Measurements from ENCODE around the gene TNFRSF17.

TNFRSF17 gene

DNA sequence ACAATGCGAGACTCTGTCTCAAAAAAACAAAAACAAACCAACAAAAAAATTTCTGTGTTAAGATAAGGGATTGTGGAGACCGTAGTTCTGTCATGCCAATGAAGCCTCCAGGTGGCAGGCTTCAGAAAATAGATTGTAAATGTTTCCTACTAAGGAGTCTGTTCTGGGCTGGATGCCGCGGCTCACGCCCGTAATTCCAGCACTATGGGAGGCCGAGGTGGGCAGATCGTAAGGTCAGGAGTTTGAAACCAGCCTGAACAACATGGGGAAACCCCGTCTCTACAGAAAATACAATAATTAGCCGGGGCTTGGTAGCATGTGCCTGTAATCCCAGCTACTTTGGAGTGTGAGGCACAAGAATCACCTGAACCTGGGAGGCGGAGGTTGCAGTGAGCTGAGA is 7.1 kb downstream of the TNFRSF17 start:
- DNase-seq, result no peak

DNA sequence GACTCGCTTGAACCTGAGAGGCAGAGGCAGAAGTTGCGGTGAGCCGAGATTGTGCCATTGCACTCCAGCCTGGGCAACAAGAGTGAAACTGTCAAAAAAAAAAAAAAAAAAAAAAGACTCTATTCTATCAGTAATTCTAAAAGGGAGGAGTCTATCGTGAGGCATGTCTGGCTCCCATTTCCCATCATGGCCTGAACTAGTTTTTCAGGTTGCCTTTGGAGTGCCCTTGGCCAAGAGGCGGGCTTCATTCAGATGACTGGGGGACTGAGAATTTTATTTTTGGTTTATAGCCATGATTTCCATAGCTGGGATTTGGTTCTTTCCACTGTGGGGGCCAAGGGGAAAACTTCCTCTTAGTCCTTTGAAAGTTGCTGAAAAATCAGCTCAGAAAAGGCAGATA is 8.1 kb downstream of the TNFRSF17 start:
- DNase-seq, result no peak

GRCh38 chr16:11976850-11977375 is 11.9 kb downstream of the TNFRSF17 start:
- DNase-seq, result no peak

DNA sequence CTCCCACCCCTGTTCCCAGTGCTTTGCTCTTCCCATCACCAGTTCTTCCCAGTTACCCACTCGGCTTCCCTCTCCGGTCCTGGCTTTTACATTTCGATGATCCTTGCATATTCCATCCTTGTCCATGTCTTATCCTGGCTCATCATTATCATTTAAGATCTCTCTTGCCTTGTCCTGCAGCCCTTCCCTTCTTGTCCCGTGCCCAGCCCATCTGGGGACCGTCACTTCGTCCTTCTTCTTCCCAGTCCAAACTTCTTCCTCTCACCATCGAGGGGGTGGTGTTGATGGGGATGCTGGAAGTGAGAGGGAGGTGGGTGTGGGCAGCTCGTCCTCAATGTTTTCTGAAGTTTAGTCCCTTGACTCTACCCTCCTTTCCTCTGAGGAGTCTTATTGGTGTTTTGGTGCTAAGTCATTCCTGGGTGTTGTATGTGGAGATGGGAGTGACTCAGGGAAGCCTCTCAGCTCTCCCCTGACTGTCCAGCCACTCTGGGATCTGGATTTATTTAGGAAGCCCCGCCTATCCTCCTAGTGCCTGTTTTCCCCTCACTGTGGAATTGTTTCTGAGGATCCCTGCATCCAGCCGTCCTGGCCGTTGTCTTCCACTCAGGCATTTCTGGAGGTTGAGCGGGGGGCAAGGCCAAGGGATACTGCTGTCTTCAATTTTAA is 12.5 kb downstream of the TNFRSF17 start:
- DNase-seq, result no peak

DNA sequence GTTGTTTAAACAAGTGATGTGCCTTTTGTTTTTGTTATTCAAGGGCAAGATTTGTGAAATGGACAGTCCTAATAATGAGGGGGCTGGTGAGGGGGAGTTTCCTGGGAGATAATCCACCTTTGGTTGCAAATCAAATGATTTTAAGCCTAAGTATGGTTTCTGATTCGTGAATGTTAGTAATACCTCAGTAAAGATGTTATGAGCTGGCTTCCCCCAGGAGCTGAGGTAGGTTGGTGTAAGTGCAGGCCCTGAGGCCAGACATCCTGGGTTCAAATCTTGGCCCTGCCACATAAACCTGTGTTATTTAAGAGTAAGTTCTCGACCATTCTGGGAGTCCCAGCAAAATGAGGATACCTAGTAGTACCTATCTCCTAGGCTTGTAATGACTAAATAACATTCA is 13.1 kb downstream of the TNFRSF17 start:
- DNase-seq, result no peak

DNA sequence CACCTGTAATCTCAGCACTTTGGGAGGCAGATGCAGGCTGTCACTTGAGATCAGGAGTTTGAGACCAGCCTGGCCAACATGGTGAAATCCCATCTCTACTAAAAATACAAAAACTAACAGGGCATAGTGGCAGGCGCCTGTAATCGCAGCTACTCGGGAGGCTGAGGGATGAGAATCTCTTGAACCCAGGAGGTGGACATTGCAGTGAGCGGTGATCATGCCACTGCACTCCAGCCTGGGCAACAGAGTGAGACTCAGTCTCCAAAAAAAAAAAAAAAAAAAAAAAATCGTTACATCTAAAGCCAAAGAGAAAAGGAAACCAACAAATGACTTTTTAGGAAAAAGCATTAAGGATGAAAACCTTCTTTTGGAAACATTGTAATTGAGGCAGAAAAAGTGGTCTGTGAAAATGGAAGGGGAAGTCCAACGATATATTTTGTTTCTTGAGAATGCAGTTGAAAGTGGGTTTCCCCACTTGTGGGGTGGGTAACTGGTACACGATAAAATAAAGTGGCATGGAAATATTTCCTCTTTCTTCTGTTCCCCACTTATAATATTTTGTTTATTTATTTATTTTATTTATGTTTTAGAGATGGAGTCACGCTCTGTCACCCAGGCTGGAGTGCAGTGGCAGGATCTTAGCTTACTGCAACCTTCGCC is 14.1 kb downstream of the TNFRSF17 start:
- DNase-seq, result no peak

- no peak for DNase-seq
Measured at GRCh38 chr16:11980136-11980844, 15.3 kb downstream of the TNFRSF17 start.

- no peak for DNase-seq
Measured at GRCh38 chr16:11985250-11985649, 20.2 kb downstream of the TNFRSF17 start.

- no peak for DNase-seq
Measured at GRCh38 chr16:11986521-11987057, 21.6 kb downstream of the TNFRSF17 start.

- DNase-seq, result no peak
Measured at GRCh38 chr16:11988258-11988978, 23.4 kb downstream of the TNFRSF17 start.

- no peak for DNase-seq
Measured at GRCh38 chr16:11990702-11991390, 25.8 kb downstream of the TNFRSF17 start.

DNA sequence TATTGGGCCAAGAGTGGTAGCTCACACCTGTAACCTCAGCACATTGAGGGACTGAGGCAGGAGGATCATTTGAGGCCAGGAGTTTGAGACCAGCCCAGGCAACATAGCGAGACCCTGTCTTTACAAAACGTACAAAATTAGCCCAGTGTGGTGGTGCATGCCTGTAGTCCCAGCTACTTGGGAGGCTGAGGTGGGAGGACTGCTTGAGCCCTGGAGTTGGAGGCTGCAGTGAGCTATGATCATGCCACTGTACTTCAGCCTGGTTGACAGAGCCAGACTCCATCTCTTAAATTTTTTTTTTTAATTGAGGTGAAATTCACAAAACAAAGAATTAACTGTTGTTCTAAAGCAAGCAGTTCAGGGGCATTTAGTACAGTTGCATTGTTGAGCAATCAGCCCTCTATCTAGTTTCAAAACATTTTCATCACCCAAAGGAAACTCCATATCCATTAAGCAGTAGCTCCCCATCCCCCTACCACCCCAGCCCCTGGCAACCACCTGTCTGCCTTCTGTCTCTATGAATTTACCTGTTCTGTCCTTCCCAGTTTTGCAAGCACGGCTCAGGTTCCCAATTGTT is 27.1 kb downstream of the TNFRSF17 start:
- DNase-seq, result no peak

- no peak for DNase-seq
Measured at GRCh38 chr16:11992586-11993524, 27.8 kb downstream of the TNFRSF17 start.

DNA sequence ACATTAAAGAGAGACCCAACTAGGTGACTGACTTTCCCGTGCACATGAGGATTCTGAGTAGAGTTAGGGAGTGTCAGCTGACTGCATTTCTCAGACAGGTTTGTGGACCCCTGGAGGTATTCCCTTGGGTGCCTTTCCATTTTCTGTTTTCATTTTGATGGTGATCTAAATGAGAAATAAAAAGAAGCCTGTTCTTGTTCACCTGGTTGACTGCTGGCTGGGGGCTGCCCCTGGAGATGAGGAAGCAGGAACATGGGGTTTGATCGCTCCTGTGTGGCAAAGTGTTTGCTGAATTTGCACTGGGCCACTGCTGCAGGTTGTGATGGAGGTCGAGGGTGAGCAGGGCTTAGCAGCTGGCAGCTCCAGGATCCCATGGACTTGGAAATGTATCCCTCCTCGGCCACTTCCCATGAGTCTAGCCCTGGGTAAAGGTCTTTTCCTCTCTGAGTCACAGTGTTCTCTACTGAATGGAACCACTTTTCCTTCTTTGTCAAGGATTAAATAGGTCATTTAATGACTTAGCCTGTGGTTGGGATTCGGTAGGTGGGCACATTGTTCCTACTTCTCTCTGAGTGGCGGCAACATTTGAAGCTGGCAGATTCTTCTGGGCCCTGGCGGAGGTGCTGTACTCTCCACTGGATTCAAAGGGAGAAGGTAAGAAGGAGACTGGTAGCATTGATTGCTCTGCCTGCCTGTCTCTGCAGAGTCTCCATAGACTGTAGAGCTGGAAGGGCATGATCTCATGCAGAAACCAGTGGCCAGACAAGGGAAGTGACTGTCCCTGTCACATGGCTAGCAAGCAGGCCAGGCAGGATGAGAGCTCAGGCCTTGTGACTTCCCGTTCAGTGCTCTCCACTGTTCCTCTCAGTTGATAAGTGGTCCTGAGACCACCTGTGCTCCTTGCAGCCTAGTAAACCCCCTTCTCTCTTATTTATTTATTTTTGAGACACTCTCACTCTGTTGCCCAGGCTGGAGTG is 29.4 kb downstream of the TNFRSF17 start:
- no peak for DNase-seq

DNA sequence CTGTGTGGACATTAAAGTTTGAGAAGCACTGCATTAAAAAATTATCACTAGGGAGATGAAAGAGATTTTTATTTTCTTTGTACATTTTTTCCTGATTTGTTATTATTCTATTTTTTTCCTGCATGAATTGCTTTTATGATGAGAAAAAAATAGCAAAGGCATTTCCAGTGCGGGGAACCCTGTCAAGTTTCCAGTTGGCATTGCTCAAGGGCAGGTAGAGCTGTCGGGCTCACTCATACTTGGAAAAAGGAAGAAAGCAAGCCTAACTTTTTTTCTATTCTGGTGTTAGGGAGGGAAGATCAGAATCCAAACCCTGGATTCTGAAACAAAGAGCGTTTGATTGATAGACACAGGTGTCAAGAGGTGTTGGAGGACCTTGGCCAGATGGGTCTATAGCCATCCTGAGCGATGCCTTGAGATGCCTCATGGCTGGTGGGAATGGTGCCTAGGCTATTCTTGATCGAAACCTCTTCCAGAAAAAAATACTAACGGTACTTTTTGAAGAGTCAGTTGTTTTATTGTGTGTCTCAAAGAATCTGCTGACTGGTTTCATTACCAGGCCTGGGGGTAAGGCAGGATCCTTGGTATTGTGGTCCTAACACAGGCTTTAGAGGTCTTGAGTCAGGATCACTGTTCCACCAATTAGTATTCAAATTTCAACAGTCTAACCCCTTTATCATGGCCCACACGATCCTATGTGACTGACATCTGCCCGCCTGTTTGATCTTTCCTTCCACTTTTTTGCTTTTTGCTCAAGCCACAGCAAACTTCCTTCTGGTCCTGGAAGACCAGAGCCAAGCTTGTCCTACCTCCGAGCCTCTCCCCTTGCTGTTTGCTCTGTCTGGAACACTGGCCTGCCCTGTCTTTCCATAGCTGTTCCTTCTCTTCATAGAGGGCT is 31.7 kb downstream of the TNFRSF17 start:
- DNase-seq, result no peak

DNA sequence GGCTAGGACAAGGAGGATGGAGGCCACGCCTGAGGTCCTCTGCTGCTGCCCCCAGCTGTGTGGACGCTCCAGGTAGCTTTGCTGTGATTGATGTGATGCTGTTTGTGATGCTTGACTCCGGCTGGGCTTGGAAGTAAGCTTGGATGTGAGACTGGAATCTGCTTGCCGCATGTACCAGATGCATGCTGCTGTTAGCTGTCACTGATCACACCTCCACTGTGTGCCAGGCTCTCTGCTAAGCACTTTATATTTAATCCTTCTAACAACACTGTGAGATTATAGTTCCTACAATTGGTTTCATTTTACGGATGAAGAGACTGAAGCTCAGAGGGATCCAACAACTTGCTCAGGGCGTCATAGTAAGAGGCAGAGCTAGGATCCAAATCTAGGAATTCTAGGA is 35.0 kb downstream of the TNFRSF17 start:
- DNase-seq, result no peak

- DNase-seq, result no peak
Measured at GRCh38 chr16:12002447-12003006, 37.5 kb downstream of the TNFRSF17 start.

DNA sequence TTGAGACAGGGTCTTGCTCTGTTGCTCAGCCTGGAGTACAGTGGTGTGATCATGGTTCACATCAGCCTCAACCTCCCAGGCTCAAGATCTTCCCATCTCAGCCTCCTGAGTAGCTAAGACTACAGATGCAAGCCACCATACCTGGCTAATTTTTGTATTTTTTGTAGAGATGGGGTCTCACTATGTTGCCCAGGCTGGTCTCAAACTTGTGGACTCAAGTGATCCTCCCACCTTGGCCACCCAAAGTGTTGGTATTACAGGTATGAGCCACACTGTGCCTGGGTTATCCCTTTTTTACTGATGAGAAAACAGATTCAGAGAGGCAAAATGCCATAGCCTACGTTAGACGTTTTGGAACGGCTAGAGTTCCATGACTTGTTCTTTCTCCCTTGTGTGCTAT is 41.6 kb downstream of the TNFRSF17 start:
- DNase-seq, result no peak

Measured in activated CD8-positive, alpha-beta memory T cell treated with anti-CD3 and anti-CD28 coated beads for 24 hours (primary cell).